ENCODE data around the gene GNB2.
A peak's percentile ranks its signal among the peaks of the same experiment; 100 is the strongest.
"Not testable (repeated sequence)": the region's sequence is repeated elsewhere in the genome, so short reads cannot be mapped to it uniquely, and the experiment has no call there.

Gene GNB2

DNA sequence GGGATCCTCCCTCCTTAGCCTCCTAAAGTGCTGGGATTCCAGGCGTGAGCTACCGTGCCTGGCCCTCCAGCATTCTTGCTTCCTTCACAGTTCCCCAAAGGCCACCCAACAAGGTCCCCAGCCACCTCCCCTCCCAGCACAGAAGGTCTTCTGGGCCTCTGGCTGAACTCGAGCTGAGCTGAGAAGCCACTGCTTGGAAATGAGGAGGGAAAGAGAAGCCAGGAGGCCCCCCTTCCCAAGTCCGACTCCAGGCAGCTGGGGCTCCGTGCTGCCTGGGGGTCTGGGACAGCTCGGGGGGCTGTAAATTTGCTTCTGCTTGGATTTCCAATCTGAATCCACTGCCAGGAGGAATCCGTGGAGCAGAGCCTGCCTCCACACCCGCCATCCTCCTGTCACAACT lies 41.2 kb downstream of the GNB2 start:
- no peak overlapping the region for H4K8ac ChIP-seq (ENCODE audit: low read length)
- no peak overlapping the region for H3K18ac ChIP-seq (ENCODE audit: low read depth in 1 of 2, low read length in 2 of 2)

DNA sequence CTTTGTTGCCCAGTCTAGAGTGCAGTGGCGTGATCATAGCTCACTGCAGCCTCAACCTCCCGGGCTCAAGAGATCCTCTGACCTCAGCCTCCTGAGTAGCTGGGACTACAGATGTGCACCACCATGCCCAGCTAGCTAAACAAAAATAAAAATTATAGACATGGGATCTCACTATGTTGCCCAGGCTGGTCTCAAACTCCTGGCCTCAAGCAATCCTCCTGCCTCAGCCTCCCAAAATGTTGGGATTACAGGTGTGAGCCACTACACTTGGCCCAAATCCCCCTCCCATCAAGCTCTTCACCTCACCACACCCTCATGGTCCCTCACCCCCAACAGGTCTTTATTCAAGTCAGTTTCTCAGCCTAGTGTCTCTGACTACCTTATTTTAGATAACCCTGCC lies 43.5 kb downstream of the GNB2 start:
- not testable (repeated sequence) for H2BK5ac ChIP-seq (ENCODE audit: low read depth, low read length, poor library complexity, severe bottlenecking); H2BK15ac ChIP-seq (ENCODE audit: low read depth, poor library complexity, severe bottlenecking); DNase-seq; H3K14ac ChIP-seq (ENCODE audit: low read length in 2 of 2); H2AFZ ChIP-seq (ENCODE audit: low read depth, low read length); H2BK12ac ChIP-seq (ENCODE audit: low read length in 2 of 2); H4K91ac ChIP-seq (ENCODE audit: low read length); H3K9ac ChIP-seq (ENCODE audit: low read length); H3K27ac ChIP-seq (ENCODE audit: low read length, poor library complexity, severe bottlenecking); H3K4ac ChIP-seq (ENCODE audit: low read depth in 1 of 2, low read length in 2 of 2); H2AK5ac ChIP-seq (ENCODE audit: low read length, severe bottlenecking); H3K4me3 ChIP-seq (ENCODE audit: insufficient read depth in 1 of 2, low read depth in 1 of 2, low read length in 2 of 2); H3K23ac ChIP-seq (ENCODE audit: low read length in 2 of 2); H3K18ac ChIP-seq (ENCODE audit: low read depth in 1 of 2, low read length in 2 of 2); H3K36me3 ChIP-seq (ENCODE audit: control insufficient read depth in 1 of 2, insufficient read depth in 2 of 2, low read depth in 1 of 2, low read length in 2 of 2); H3K9me3 ChIP-seq (ENCODE audit: control insufficient read depth, low read length); H4K8ac ChIP-seq (ENCODE audit: low read length); H2BK120ac ChIP-seq (ENCODE audit: low read depth, low read length); H3K79me1 ChIP-seq (replicated peaks; ENCODE audit: low read length, poor library complexity, severe bottlenecking); H3K4me1 ChIP-seq (ENCODE audit: control insufficient read depth, insufficient read depth, low read depth, low read length); H3K4me2 ChIP-seq (ENCODE audit: low read length, poor library complexity, severe bottlenecking)
- WGBS: 89% methylated on average over 2 of the region's 2 CpGs
- H3K27me3 ChIP-seq (ENCODE audit: control insufficient read depth in 1 of 2, insufficient read depth in 1 of 2, low read length in 2 of 2): peaks cover 27 to 39% of the 10 kb centered on the region in 2 experiments

More for the DNA sequence above, 41.2 kb downstream of the GNB2 start:
- Histone ChIP-seq H3K4me3 (ENCODE audit: insufficient read depth in 1 of 2, low read depth in 1 of 2, low read length in 2 of 2) (no peak overlapping the region), H2BK5ac (ENCODE audit: low read depth, low read length, poor library complexity, severe bottlenecking) (no peak overlapping the region), H2BK12ac (ENCODE audit: low read length in 2 of 2) (no peak overlapping the region), H2BK120ac (ENCODE audit: low read depth, low read length) (no peak overlapping the region), H3K27ac (ENCODE audit: low read length, poor library complexity, severe bottlenecking) (no peak overlapping the region), H3K9ac (ENCODE audit: low read length) (no peak overlapping the region), H3K27me3 (ENCODE audit: control insufficient read depth in 1 of 2, insufficient read depth in 1 of 2, low read length in 2 of 2) (peaks cover 9 to 17% of the 10 kb centered on the region in 2 experiments), H4K91ac (ENCODE audit: low read length) (no peak overlapping the region), H3K79me1 (replicated peaks; ENCODE audit: low read length, poor library complexity, severe bottlenecking) (no peaks in the 10 kb centered on the region), H2AK5ac (ENCODE audit: low read length, severe bottlenecking) (no peak overlapping the region), H3K14ac (ENCODE audit: low read length in 2 of 2) (no peak overlapping the region), H3K9me3 (ENCODE audit: control insufficient read depth, low read length) (peaks cover 6% of the 10 kb centered on the region), H3K4me2 (ENCODE audit: low read length, poor library complexity, severe bottlenecking) (no peak overlapping the region), H3K36me3 (ENCODE audit: control insufficient read depth in 1 of 2, insufficient read depth in 2 of 2, low read depth in 1 of 2, low read length in 2 of 2) (no peaks in the 10 kb centered on the region), H3K4me1 (ENCODE audit: control insufficient read depth, insufficient read depth, low read depth, low read length) (no peaks in the 10 kb centered on the region), H2AFZ (ENCODE audit: low read depth, low read length) (no peak overlapping the region), H3K23ac (ENCODE audit: low read length in 2 of 2) (no peak overlapping the region), H2BK15ac (ENCODE audit: low read depth, poor library complexity, severe bottlenecking) (no peak overlapping the region), H3K4ac (ENCODE audit: low read depth in 1 of 2, low read length in 2 of 2) (no peak overlapping the region)
- DNase-seq: no peak
- 76% methylated on average over 7 of the region's 8 CpGs for WGBS

DNA sequence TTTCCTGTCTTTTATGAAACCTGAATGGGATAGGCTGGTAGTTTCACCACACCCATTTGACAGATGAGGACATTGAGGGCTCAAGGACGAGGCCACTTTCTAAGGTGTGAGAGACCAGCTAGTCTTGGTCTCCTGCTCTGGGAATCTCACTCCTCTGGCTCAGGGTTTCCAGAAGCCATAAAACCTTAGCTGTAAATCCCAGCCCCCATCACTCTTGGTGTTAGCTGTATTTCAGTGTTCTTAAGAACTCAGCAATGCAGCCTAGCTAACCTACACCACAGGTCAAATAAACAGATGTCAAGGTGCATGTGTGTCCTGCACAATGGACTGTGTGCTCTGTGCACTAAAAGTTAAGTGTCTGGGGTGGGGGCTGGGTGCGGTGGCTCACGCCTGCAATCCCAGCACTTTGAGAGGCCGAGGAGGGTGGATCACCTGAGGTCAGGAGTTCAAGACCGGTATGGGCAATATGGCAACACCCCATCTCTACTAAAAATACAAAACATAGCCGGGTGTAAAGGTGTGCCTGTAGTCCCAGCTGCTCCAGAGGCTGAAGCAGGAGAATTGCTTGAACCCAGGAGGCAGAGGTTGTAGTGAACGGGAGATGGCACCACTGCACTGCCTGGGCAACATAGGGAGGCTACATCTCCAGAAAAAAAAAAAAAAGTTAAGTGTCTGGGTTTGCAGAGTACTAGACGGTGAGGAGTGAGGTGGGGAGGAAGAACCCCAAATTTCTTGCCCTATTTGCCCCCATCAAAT lies 46.2 kb downstream of the GNB2 start:
- H3K36me3 ChIP-seq (ENCODE audit: control insufficient read depth in 1 of 2, insufficient read depth in 2 of 2, low read depth in 1 of 2, low read length in 2 of 2): peaks cover 0 to 3% of the 10 kb centered on the region in 2 experiments
- H3K14ac ChIP-seq (ENCODE audit: low read length in 2 of 2): no peak overlapping the region
- H3K27me3 ChIP-seq (ENCODE audit: control insufficient read depth in 1 of 2, insufficient read depth in 1 of 2, low read length in 2 of 2): peaks cover 45 to 62% of the 10 kb centered on the region in 2 experiments
- H2AK5ac ChIP-seq (ENCODE audit: low read length, severe bottlenecking): no peak overlapping the region
- H3K4me3 ChIP-seq (ENCODE audit: insufficient read depth in 1 of 2, low read depth in 1 of 2, low read length in 2 of 2): peak overlapping the region in 1 of 2 experiments; percentile 62
- no peak overlapping the region for H3K23ac ChIP-seq (ENCODE audit: low read length in 2 of 2)
- no peak overlapping the region for H2BK15ac ChIP-seq (ENCODE audit: low read depth, poor library complexity, severe bottlenecking)
- H2AFZ ChIP-seq (ENCODE audit: low read depth, low read length): no peak overlapping the region
- peaks cover 6% of the 10 kb centered on the region for H3K9me3 ChIP-seq (ENCODE audit: control insufficient read depth, low read length)
- no peak overlapping the region for H4K91ac ChIP-seq (ENCODE audit: low read length)
- no peak overlapping the region for H3K9ac ChIP-seq (ENCODE audit: low read length)
- no peak overlapping the region for H3K4ac ChIP-seq (ENCODE audit: low read depth in 1 of 2, low read length in 2 of 2)
- no peak overlapping the region for H2BK12ac ChIP-seq (ENCODE audit: low read length in 2 of 2)
- H3K18ac ChIP-seq (ENCODE audit: low read depth in 1 of 2, low read length in 2 of 2): no peak overlapping the region
- H3K4me2 ChIP-seq (ENCODE audit: low read length, poor library complexity, severe bottlenecking): no peak overlapping the region
- no peak overlapping the region for H4K8ac ChIP-seq (ENCODE audit: low read length)
- DNase-seq: peak; percentile 32
- no peak overlapping the region for H3K27ac ChIP-seq (ENCODE audit: low read length, poor library complexity, severe bottlenecking)
- H3K4me1 ChIP-seq (ENCODE audit: control insufficient read depth, insufficient read depth, low read depth, low read length): peaks cover 8% of the 10 kb centered on the region
- WGBS: 76% methylated on average over 6 of the region's 8 CpGs
- H3K79me1 ChIP-seq (replicated peaks; ENCODE audit: low read length, poor library complexity, severe bottlenecking): no peaks in the 10 kb centered on the region
- H2BK120ac ChIP-seq (ENCODE audit: low read depth, low read length): no peak overlapping the region
- no peak overlapping the region for H2BK5ac ChIP-seq (ENCODE audit: low read depth, low read length, poor library complexity, severe bottlenecking)

DNA sequence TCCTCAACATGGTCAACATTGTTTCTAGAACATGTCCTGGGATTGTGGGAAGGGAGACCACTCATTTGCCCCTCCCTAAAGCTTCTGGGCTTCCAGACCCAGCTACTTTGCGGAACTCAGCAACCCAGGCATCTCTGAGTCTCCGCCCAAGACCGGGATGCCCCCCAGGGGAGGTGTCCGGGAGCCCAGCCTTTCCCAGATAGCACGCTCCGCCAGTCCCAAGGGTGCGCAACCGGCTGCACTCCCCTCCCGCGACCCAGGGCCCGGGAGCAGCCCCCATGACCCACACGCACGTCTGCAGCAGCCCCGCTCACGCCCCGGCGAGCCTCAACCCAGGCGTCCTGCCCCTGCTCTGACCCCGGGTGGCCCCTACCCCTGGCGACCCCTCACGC lies 46.7 kb downstream of the GNB2 start, which contains the start of gene EPO:
EPO (plus strand) TSS at position 190 of the 392 bp plus-strand sequence. CDS start 513 bp downstream, outside the sequence.
- Histone ChIP-seq H3K18ac (ENCODE audit: low read depth in 1 of 2, low read length in 2 of 2) (no peak within 1 kb of the TSS), H3K4me3 (ENCODE audit: insufficient read depth in 1 of 2, low read depth in 1 of 2, low read length in 2 of 2) (peak within 1 kb of the TSS; percentile 9 to 62), H2BK120ac (ENCODE audit: low read depth, low read length) (no peak within 1 kb of the TSS), H3K79me1 (replicated peaks; ENCODE audit: low read length, poor library complexity, severe bottlenecking) (no peaks in the 10 kb centered on the region), H3K9ac (ENCODE audit: low read length) (no peak within 1 kb of the TSS), H3K36me3 (ENCODE audit: control insufficient read depth in 1 of 2, insufficient read depth in 2 of 2, low read depth in 1 of 2, low read length in 2 of 2) (peaks cover 0 to 3% of the 10 kb centered on the region in 2 experiments), H2AK5ac (ENCODE audit: low read length, severe bottlenecking) (no peak within 1 kb of the TSS), H3K27me3 (ENCODE audit: control insufficient read depth in 1 of 2, insufficient read depth in 1 of 2, low read length in 2 of 2) (peaks cover 45 to 59% of the 10 kb centered on the region in 2 experiments), H3K23ac (ENCODE audit: low read length in 2 of 2) (peak within 1 kb of the TSS in 1 of 2 experiments; percentile 79), H4K91ac (ENCODE audit: low read length) (no peak within 1 kb of the TSS), H4K8ac (ENCODE audit: low read length) (no peak within 1 kb of the TSS), H2BK5ac (ENCODE audit: low read depth, low read length, poor library complexity, severe bottlenecking) (no peak within 1 kb of the TSS), H3K4me1 (ENCODE audit: control insufficient read depth, insufficient read depth, low read depth, low read length) (peaks cover 8% of the 10 kb centered on the region), H3K14ac (ENCODE audit: low read length in 2 of 2) (no peak within 1 kb of the TSS), H3K27ac (ENCODE audit: low read length, poor library complexity, severe bottlenecking) (no peak within 1 kb of the TSS), H2BK12ac (ENCODE audit: low read length in 2 of 2) (no peak within 1 kb of the TSS), H2AFZ (ENCODE audit: low read depth, low read length) (no peak within 1 kb of the TSS), H2BK15ac (ENCODE audit: low read depth, poor library complexity, severe bottlenecking) (no peak within 1 kb of the TSS), H3K9me3 (ENCODE audit: control insufficient read depth, low read length) (peaks cover 6% of the 10 kb centered on the region), H3K4me2 (ENCODE audit: low read length, poor library complexity, severe bottlenecking) (peak within 1 kb of the TSS; percentile 6), H3K4ac (ENCODE audit: low read depth in 1 of 2, low read length in 2 of 2) (no peak within 1 kb of the TSS)
- WGBS: 12% methylated on average over 14 of the region's 21 CpGs
- DNase-seq: no peak

Data from mesenchymal stem cell (in vitro differentiated cells and primary cell).